ENCODE results near the gene TSPAN18.

Gene TSPAN18

GRCh38 chr11:44949160-44950030 lies 222.6 kb downstream of the TSPAN18 start:
- no peak for DNase-seq

DNA sequence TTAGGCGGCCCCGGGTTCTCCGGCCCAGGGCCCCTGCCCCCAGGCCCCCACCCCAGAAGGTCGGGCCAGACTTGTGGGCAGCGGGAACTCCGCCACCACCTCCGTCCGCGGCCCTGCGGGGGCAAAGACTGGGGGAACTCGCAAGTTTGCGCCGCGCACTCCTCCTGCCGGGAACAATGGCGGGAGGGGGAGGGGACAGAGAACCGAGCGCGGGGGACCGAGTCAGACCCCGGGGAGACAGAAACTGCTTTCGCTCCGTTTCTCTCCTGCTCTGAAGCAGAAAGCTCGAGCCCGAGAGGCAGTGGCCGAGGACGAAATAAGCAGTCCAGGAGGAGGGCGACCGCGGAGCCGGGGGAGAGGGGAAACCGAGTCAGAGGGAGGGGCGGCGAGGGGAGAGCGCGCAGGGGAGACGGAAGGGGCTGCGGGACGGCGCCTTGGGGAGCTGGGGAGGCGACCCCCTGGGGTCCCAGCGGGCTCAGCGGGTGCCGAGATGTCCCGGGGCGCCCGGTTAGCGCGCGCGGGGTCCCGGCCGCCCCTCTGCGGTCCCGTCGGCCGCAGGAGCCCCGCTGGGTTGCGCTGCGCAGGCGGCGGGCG lies 223.4 kb downstream of the TSPAN18 start:
- no peak for DNase-seq

- peak; percentile 69 to 71 for DNase-seq
Observed at GRCh38 chr11:44950625-44951476, 224.1 kb downstream of the TSPAN18 start, which contains the start of gene TP53I11. Gene TP53I11, minus strand, starts transcription at chr11:44950883. Its CDS starts 12,548 bp downstream, at chr11:44938335.

DNA sequence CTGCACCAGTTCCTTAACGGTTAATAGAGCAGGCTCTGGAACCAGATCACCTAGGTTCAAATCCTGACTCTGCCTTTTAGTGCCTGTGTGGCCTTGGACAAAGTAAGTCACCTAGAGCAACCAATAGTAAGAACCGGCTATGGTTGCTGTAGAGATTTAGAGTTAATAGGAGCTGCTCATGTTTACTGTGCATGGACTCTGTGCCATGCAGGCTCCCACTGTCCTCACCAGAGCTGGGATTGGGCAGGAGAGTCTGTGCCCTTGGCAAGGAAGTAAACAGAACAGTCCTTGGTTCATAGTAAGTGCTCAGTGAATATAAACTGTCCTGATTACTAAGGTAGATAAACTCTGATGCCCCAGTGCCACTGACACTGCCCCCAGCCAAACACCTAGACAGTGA lies 225.3 kb downstream of the TSPAN18 start:
- DNase-seq = no peak

DNA sequence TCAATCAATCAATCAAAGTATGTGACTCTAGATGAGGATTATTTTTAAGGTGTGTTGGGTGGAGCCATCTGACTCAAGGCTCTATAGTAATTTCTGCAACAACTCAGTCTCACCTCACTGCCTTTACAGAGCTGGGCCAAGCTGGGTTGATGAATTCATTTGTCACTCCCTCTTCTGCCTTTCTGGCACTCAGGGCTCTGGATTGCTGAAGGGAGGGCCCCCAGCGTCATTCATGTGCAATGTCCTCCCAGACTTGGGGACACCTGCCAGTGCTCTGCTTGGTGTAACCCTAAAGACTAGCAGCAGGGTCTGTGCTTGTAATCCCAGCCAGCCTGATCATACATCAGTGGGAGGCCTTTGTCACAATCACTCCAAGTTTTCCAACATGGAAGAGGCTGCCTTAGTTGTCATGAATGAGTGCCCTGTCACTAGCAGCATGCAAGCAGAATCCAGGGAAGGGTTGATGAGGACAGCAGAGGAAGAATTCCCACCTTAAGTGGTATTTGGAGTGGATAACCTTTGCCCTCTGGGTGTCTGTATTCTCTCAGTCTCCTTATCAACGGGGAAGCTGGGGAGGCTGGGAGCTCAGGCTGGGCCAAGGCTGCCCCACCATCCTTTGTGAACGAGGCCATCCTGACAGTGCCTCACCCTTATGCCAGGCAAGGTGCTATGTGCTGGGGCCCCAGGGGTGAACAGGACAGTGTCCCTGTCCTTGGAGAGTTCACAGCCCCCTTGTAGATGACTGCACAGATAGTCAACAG lies 225.9 kb downstream of the TSPAN18 start:
- no peak for DNase-seq

GRCh38 chr11:44954051-44954906 lies 227.5 kb downstream of the TSPAN18 start:
- DNase-seq = no peak

- no peak for DNase-seq
Observed at GRCh38 chr11:44955015-44955738, 228.4 kb downstream of the TSPAN18 start.

- no peak for DNase-seq
Observed at GRCh38 chr11:44957040-44957515, 230.3 kb downstream of the TSPAN18 start.

- DNase-seq = peak in 1 of 2 experiments; percentile 37
Observed at GRCh38 chr11:44957776-44958564, 231.2 kb downstream of the TSPAN18 start.

DNA sequence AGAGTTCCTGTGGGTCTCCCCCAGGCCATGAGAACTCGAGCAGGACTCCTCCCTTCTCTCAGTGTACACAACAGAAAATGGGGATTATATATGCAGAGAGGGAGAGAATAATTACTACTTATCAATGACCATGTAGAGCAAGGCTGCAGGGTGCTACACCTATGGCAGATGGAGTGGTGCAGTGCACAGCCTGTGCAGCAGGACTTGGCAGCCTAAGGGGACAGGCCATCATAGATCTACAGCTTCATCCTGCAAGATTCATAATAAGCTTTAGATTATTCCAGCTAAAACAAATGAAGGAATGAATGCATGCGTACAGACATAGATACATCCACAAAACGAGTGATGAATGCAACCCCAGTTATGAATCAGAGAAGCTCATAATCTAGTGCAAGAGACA lies 232.3 kb downstream of the TSPAN18 start:
- DNase-seq = no peak

DNA sequence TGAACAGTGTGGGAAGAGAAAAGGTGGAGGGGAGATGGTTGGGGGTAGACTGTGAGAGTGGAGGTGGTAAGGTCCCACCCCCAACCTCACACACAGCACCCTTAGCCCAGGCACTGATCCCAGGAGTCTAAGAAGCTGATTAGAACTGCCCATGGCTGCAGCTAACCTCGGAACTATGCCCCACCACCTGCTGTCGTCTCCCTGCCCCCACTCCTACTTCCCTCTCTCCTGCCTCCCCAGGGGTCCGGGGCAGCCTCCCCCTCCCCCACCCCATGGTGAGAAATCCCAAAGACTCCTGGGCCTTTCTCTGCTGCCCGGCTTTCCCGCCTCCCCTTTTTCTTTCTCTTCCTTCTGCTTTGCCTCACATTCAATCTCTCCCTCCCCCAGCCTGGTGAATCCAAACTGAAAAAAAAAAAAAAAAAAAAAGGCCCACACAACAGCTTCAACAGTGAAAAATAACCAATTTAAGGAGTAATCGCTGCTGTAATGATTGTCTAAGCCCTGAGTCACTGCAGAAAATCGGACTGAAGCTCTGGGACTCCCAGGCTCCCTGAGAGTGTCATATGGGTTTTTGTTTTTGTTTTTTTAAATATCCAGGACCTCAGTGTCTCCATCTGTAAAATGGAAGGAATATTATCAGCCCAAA lies 233.6 kb downstream of the TSPAN18 start:
- DNase-seq = no peak

DNA sequence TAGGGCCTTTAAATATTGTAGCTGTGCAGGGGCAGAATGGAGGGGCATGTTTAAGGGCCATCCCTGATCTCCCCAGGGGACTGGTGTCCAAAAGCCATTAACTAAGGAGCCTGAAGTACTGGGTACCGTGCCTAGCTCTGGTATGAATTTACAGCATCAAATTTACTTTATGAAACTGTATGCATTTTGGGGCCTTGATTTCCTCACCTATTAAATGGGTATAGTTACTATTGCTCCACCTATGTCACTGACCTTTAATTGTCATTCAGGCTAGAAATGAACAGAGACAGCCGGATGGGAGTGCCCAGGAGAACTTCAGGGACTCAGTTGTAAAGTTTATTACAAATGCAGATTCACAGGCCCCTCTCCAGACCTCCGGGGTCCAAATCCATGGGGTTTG lies 235.7 kb downstream of the TSPAN18 start:
- DNase-seq = no peak

- DNase-seq = no peak
Observed at GRCh38 chr11:44963136-44963535, 236.4 kb downstream of the TSPAN18 start.

DNA sequence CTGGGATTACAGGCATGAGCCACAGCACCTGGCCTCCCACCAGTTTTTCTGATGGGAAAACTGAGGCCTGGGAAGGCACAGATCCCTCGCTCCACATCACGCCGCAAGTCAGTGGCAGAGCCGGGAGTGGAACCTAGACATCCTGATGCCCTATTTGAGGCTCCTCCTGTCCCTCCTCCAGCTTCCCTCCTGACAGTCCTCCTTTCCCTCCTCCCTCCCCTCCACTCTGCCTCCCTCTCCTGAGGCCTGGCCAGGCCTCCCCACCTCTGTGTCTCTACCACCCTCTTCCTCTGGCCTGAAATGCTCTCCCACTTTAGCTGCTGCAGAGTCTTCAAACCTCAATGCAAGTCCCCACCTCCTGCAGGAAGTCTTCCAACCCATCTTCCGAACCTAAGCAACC lies 237.2 kb downstream of the TSPAN18 start:
- no peak for DNase-seq

DNA sequence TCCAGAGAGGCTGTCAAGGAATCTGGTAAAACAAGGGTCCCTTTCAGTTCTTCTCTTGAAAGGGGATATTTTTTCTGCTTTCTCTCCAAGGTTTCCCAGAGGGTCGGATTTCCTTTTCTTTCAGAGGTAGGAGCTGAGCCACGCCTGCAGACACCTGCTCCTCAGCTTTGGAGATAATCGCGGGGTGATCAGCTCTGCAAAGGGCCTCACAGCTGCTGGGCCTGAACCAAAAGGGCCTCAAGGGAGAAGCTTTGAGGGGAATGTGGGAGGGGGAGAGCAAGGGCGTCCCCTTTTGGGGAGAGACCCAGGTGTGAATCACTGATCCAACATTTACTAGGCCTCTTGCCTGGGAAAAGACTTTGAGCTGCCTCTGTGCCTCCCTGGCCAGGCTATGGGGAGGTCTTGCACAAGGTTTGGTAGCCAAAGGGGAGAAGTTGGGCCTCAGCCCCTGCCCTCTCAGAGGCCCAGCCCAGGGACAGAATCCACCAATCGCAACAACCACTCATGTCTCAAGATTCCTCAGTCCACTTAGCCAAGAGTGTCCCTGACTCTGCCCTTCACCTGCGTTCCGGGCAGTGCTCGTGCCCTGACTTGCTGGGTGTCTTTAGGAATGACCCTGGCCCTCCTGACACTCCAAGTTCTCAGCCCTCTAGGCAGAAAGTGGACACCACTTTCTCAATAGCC lies 237.9 kb downstream of the TSPAN18 start:
- peak in 1 of 2 experiments; percentile 47 for DNase-seq

GRCh38 chr11:44966694-44967093 lies 239.9 kb downstream of the TSPAN18 start:
- DNase-seq = no peak

DNA sequence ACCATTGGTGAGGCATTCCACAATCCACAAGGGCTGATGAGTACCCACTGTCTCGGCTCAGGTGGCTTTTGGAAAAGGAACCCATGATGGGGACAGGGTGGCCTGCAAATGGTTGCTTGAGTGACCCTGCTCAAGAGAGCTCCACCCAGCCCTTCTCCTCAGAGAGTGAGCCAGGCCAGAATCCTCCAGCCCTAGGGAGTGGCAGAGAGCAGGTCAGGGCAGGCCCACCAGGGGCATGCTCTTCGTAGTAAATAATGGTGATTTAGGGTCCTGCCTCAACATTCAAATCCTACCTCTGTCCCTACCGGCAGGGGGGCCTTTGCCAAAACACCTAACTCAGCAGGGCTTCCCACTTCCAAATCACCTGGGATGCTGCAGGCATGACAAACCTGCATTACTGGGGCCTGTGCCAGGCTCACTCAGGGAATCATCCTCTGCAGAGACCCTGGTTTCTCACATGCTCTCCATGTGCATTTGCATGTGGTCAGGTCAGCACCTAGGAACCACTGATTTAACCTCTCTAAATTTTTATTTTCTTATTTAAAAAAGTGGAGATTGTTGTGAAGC lies 241.3 kb downstream of the TSPAN18 start:
- DNase-seq = no peak

- DNase-seq = peak in 1 of 2 experiments; percentile 43
Observed at GRCh38 chr11:44968510-44968909, 241.7 kb downstream of the TSPAN18 start.

All from NCI-H2081 (cell line).